Stimulated activated CD4-positive, alpha-beta T cell treated with anti-CD3 and anti-CD28 coated beads, Interleukin-1b, Interleukin-23, amount 100 ng/mL, for 48 hours (primary cell): Measurements from ENCODE around the gene GRK5.

Experiments used
- DNase-seq: peaks from one replicate; pipeline ENCODE4 v3.0.0-alpha.2; 2020

GRK5 gene

GRCh38 chr10:119468542-119469324 is 261.4 kb downstream of the GRK5 start:
- DNase-seq = no peak

- DNase-seq = no peak
These were observed 261.9 kb downstream of the GRK5 start for GRCh38 chr10:119469325-119469707.

- no peak for DNase-seq
These were observed 262.5 kb downstream of the GRK5 start for GRCh38 chr10:119469846-119470245.

- DNase-seq = no peak
These were observed 263.7 kb downstream of the GRK5 start for GRCh38 chr10:119470920-119471702.

- no peak for DNase-seq
These were observed 266.4 kb downstream of the GRK5 start for GRCh38 chr10:119473771-119474170.

GRCh38 chr10:119474606-119475005 is 267.2 kb downstream of the GRK5 start:
- DNase-seq = no peak

GRCh38 chr10:119477444-119477843 is 270.1 kb downstream of the GRK5 start:
- no peak for DNase-seq

- DNase-seq = no peak
These were observed 270.9 kb downstream of the GRK5 start for GRCh38 chr10:119478111-119478802.

- DNase-seq = no peak
These were observed 271.5 kb downstream of the GRK5 start for GRCh38 chr10:119478811-119479341.

GRCh38 chr10:119479532-119479931 is 272.2 kb downstream of the GRK5 start:
- DNase-seq = no peak

GRCh38 chr10:119480667-119481066 is 273.3 kb downstream of the GRK5 start:
- no peak for DNase-seq

GRCh38 chr10:119481781-119482426 is 274.5 kb downstream of the GRK5 start:
- no peak for DNase-seq

GRCh38 chr10:119483001-119483400 is 275.6 kb downstream of the GRK5 start:
- DNase-seq = no peak

GRCh38 chr10:119483839-119484238 is 276.5 kb downstream of the GRK5 start:
- DNase-seq = no peak

GRCh38 chr10:119488675-119489074 is 281.3 kb downstream of the GRK5 start:
- no peak for DNase-seq

GRCh38 chr10:119489991-119490326 is 282.6 kb downstream of the GRK5 start:
- DNase-seq = no peak

- DNase-seq = no peak
These were observed 284.8 kb downstream of the GRK5 start for GRCh38 chr10:119491966-119492757.

GRCh38 chr10:119493155-119493554 is 285.8 kb downstream of the GRK5 start:
- no peak for DNase-seq

- DNase-seq = no peak
These were observed 287.1 kb downstream of the GRK5 start for GRCh38 chr10:119494236-119495020.

GRCh38 chr10:119495021-119495505 is 287.7 kb downstream of the GRK5 start:
- DNase-seq = no peak

- DNase-seq = no peak
These were observed 288.2 kb downstream of the GRK5 start for GRCh38 chr10:119495545-119495944.
